H1 (cell line): ENCODE measurements around the gene SECISBP2. TPM values are rescaled to one million over a fixed set of nuclear protein-coding genes. Genes with fewer than 3 reads are reported as not detected.

Experiments
- CTCF ChIA-PET: fragments of 300-600 bp; sonication (Branson Sonifier 250); formaldehyde crosslinking; loops from one replicate; lab custom pipeline; 2021; ENCODE audit not compliant: partially characterized antibody; lab: Charles Lee
- POLR2A ChIA-PET: fragments of 300-600 bp; sonication (Branson Sonifier 250); formaldehyde crosslinking; loops from one replicate; lab custom pipeline; 2021; ENCODE audit warnings: inconsistent platforms; ENCODE audit not compliant: partially characterized antibody; lab: Charles Lee
- DNase-seq, 2 experiments: peaks; one replicate each; pipeline versions ENCODE4 v3.0.0 to v3.0.0-alpha.2; 2010 to 2022; ENCODE audit warnings: low spot score in 2 of 2, low read depth in 1 of 2, mixed read lengths in 1 of 2
- FAIRE-seq: peaks from 2 replicates; lab custom pipeline; 2011; peaks lifted over from hg19 to GRCh38; lab: Jason Lieb, UNC
- H2AFZ ChIP-seq: 2 replicates; pipeline ENCODE4 v1.8.1; 2012; ENCODE audit warnings: low read length, inconsistent platforms
- H2AK5ac ChIP-seq: 2 replicates; pipeline ENCODE4 v1.6.1; 2013; ENCODE audit warnings: low read depth, low read length
- H2BK120ac ChIP-seq: replicated peaks from 2 replicates; pipeline ENCODE3; 2013; ENCODE audit warnings: low read depth, low read length, inconsistent platforms
- H2BK12ac ChIP-seq: 2 replicates; pipeline ENCODE4 v1.6.1; 2013; ENCODE audit warnings: low read depth, low read length
- H2BK15ac ChIP-seq: 2 replicates; pipeline ENCODE4 v1.6.1; 2013; ENCODE audit warnings: low read length
- H2BK20ac ChIP-seq: 2 replicates; pipeline ENCODE4 v1.6.1; 2013; ENCODE audit warnings: low read length
- H2BK5ac ChIP-seq: 2 replicates; pipeline ENCODE4 v1.6.1; 2013; ENCODE audit warnings: low read depth, low read length
- H3K14ac ChIP-seq: 2 replicates; pipeline ENCODE4 v1.6.1; 2013; ENCODE audit warnings: inconsistent platforms; ENCODE audit not compliant: insufficient read length
- H3K18ac ChIP-seq: 2 replicates; pipeline ENCODE4 v1.6.1; 2013; ENCODE audit warnings: low read length; ENCODE audit errors: extremely low read depth
- H3K23ac ChIP-seq: 2 replicates; pipeline ENCODE4 v1.6.1; 2013; ENCODE audit warnings: inconsistent platforms; ENCODE audit not compliant: insufficient read length
- H3K23me2 ChIP-seq: 2 replicates; pipeline ENCODE4 v1.6.1; 2013; ENCODE audit warnings: low read depth, low read length
- H3K27ac ChIP-seq: 2 replicates; pipeline ENCODE4 v1.6.1; 2011; ENCODE audit warnings: low read depth, low read length, inconsistent platforms
- H3K27me3 ChIP-seq, 4 experiments: replicated peaks in 1 of 4; 1 replicate in 1 of 4; 2 replicates in 3 of 4; pipeline versions ENCODE4 v1.6.1 to v1.8.1; 2011 to 2013; ENCODE audit warnings: low read length in 3 of 4, mild to moderate bottlenecking in 3 of 4, inconsistent platforms in 2 of 4, mixed read lengths in 2 of 4, moderate library complexity in 1 of 4; ENCODE audit not compliant: control insufficient read depth in 3 of 4, insufficient read depth in 3 of 4; ENCODE audit errors: extremely low read depth in 1 of 4
- H3K36me3 ChIP-seq, 4 experiments: 2 replicates each; pipeline versions ENCODE4 v1.6.1 to v1.8.1; 2011 to 2013; ENCODE audit warnings: mild to moderate bottlenecking in 4 of 4, low read length in 3 of 4, moderate library complexity in 2 of 4, control low read depth in 1 of 4, inconsistent platforms in 1 of 4; ENCODE audit not compliant: insufficient read depth in 4 of 4, control insufficient read depth in 2 of 4
- H3K4ac ChIP-seq: replicated peaks from 2 replicates; pipeline ENCODE3; 2013; ENCODE audit warnings: low read length, low read depth, mixed read lengths, inconsistent platforms; ENCODE audit not compliant: insufficient read length
- H3K4me1 ChIP-seq, 4 experiments: replicated peaks in 1 of 4; 1 replicate in 1 of 4; 2 replicates in 3 of 4; pipeline versions ENCODE4 v1.6.1 to v1.8.1; 2011 to 2013; ENCODE audit warnings: low read length in 3 of 4, inconsistent platforms in 2 of 4, mixed read lengths in 1 of 4; ENCODE audit not compliant: insufficient read depth in 4 of 4, control insufficient read depth in 3 of 4
- H3K4me2 ChIP-seq, 2 experiments: 2 replicates each; pipeline versions ENCODE4 v1.6.1 to v1.8.1; 2011 to 2013; ENCODE audit warnings: low read depth in 2 of 2, low read length in 2 of 2, control low read depth in 1 of 2, inconsistent platforms in 1 of 2, mild to moderate bottlenecking in 1 of 2; ENCODE audit not compliant: insufficient read depth in 1 of 2
- H3K4me3 ChIP-seq, 4 experiments: fragments of 200-600, 300-600 bp in 1 of 4; sonication (generic), shearing (Covaris generic), sonication (Bioruptor Twin) in 1 of 4; 2 replicates each; pipeline versions ENCODE4 v1.5.1 to v1.8.1; 2011 to 2016; ENCODE audit warnings: low read length in 4 of 4, low read depth in 3 of 4, control low read depth in 2 of 4, inconsistent platforms in 2 of 4, mild to moderate bottlenecking in 2 of 4, mixed read lengths in 1 of 4, moderate library complexity in 1 of 4; ENCODE audit not compliant: insufficient read depth in 2 of 4; ENCODE audit errors: extremely low read depth in 1 of 4
- H3K56ac ChIP-seq: replicated peaks from 2 replicates; pipeline ENCODE3; 2013; ENCODE audit warnings: low read depth, mild to moderate bottlenecking, mixed read lengths, low read length, inconsistent platforms; ENCODE audit not compliant: insufficient read length
- H3K79me1 ChIP-seq: 2 replicates; pipeline ENCODE4 v1.6.1; 2013; ENCODE audit warnings: low read depth, low read length, control low read depth
- H3K79me2 ChIP-seq, 2 experiments: 2 replicates each; pipeline versions ENCODE4 v1.6.1 to v1.8.1; 2012 to 2013; ENCODE audit warnings: low read length in 2 of 2, mild to moderate bottlenecking in 2 of 2, inconsistent platforms in 1 of 2; ENCODE audit not compliant: insufficient read depth in 2 of 2, control insufficient read depth in 1 of 2
- H3K9ac ChIP-seq, 4 experiments: replicated peaks in 1 of 4; 1 replicate in 1 of 4; 2 replicates in 3 of 4; pipeline versions ENCODE4 v1.6.1 to v1.8.1; 2011 to 2013; ENCODE audit warnings: low read depth in 3 of 4, low read length in 3 of 4, control low read depth in 2 of 4, mild to moderate bottlenecking in 2 of 4, moderate library complexity in 2 of 4, inconsistent platforms in 1 of 4; ENCODE audit errors: extremely low read depth in 1 of 4
- H3K9me3 ChIP-seq, 2 experiments: 2 replicates each; pipeline versions ENCODE4 v1.6.1 to v1.8.1; 2012 to 2013; ENCODE audit warnings: mild to moderate bottlenecking in 2 of 2, moderate library complexity in 2 of 2, control low read depth in 1 of 2, inconsistent platforms in 1 of 2, low read depth in 1 of 2, low read length in 1 of 2, mixed read lengths in 1 of 2; ENCODE audit not compliant: insufficient read depth in 2 of 2
- H4K20me1 ChIP-seq, 2 experiments: replicated peaks in 1 of 2; 2 replicates each; pipeline versions ENCODE3 to v1.8.1; 2011 to 2013; ENCODE audit warnings: inconsistent platforms in 2 of 2, low read length in 2 of 2, mild to moderate bottlenecking in 1 of 2; ENCODE audit not compliant: insufficient read depth in 2 of 2, control insufficient read depth in 1 of 2
- H4K5ac ChIP-seq: 2 replicates; pipeline ENCODE4 v1.6.1; 2013; ENCODE audit warnings: low read length, low read depth, mixed read lengths, inconsistent platforms; ENCODE audit not compliant: insufficient read length
- H4K8ac ChIP-seq: 2 replicates; pipeline ENCODE4 v1.8.0; 2013; ENCODE audit warnings: mild to moderate bottlenecking, moderate library complexity, low read length, inconsistent platforms; ENCODE audit not compliant: insufficient read depth; ENCODE audit errors: extremely low read depth
- H4K91ac ChIP-seq: replicated peaks from 2 replicates; pipeline ENCODE3; 2013; ENCODE audit warnings: low read length, mixed read lengths, inconsistent platforms; ENCODE audit not compliant: insufficient read length
- GABPA ChIP-seq: IDR thresholded peaks from 2 replicates; pipeline ENCODE4 v1.6.1; 2011; ENCODE audit warnings: mild to moderate bottlenecking, low read length, moderate library complexity, borderline replicate concordance; ENCODE audit not compliant: insufficient read depth
- MAFK ChIP-seq: IDR thresholded peaks from 2 replicates; pipeline ENCODE4 v1.6.1; 2012; ENCODE audit warnings: low read depth, mild to moderate bottlenecking, improper control_type of control experiment, low read length
- SIN3A ChIP-seq, 2 experiments: IDR thresholded peaks in 1 of 2; conservative IDR thresholded peaks in 1 of 2; 2 replicates each; pipeline ENCODE4 v1.6.1; 2011 to 2012; ENCODE audit warnings: low read length in 2 of 2, improper control_type of control experiment in 1 of 2, low read depth in 1 of 2, mild to moderate bottlenecking in 1 of 2
- SP2 ChIP-seq: IDR thresholded peaks from 2 replicates; pipeline ENCODE4 v1.6.1; 2012; ENCODE audit warnings: mild to moderate bottlenecking, low read length, inconsistent platforms
- TEAD4 ChIP-seq: IDR thresholded peaks from 2 replicates; pipeline ENCODE4 v1.6.1; 2012; ENCODE audit warnings: low read depth, low read length, inconsistent platforms, mixed read lengths
- WGBS, 2 experiments: shearing (Covaris generic) in 1 of 2; methylation state at CpG; one replicate each; pipeline versions ENCODE4 v1.1.6 to v1.1.7; 2013 to 2015; ENCODE audit warnings: low lambda C conversion rate in 2 of 2, mixed read lengths in 2 of 2, inconsistent platforms in 1 of 2, low coverage in 1 of 2, missing lambda C conversion rate in 1 of 2; ENCODE audit not compliant: insufficient replicate concordance in 2 of 2, insufficient coverage in 1 of 2, insufficient read length in 1 of 2; ENCODE audit errors: extremely low coverage in 1 of 2, missing lambda C conversion rate in 1 of 2; 5-methylcytosine and 5-hydroxymethylcytosine counted together
- polyA plus RNA-seq, 7 experiments: library from polyadenylated mRNA; depleted of rRNA in 3 of 7; stranded (reverse) in 5 of 7; unstranded in 2 of 7; fragments of >200 nt in 5 of 7; fragments of 200-250 nt in 2 of 7; gene quantifications; 1 replicate in 5 of 7; 2 replicates in 1 of 7; 4 replicates in 1 of 7; pipeline versions ENCODE4 v1.2.1 to v1.2.3, GENCODE V29; 2011 to 2013; ENCODE audit warnings: missing spikeins in 2 of 7, mixed read lengths in 2 of 7
- total RNA-seq: library from RNA; stranded (reverse); fragmentation: NEBNext Ultra II Directional; extraction: Animal tissue kit (Norgen Biotek cat#: 25700); gene quantifications from 2 replicates; pipeline ENCODE4 v1.2.1, GENCODE V29; 2021
- TF ChIP-seq, protein P1 (sequence below): IDR thresholded peaks from 2 replicates; pipeline ENCODE4 v1.6.1; 2012; ENCODE audit warnings: low read length, inconsistent platforms
- TF ChIP-seq, protein P2 (sequence below): IDR thresholded peaks from 2 replicates; pipeline ENCODE4 v1.6.1; 2011; ENCODE audit warnings: low read length, improper control_type of control experiment

The SECISBP2 gene
- total and polyA plus RNA-seq, 2 of the 8 experiments (the other 6 are each of a cell fraction or from before 2014, with no cell fraction given): 39.0 to 61.7 TPM

- peaks cover 0 to 7% (median 4%) of the 10 kb centered on the region in 4 experiments; a peak in 5 of 7 replicates for H3K4me1 ChIP-seq
- H3K18ac ChIP-seq: peak overlapping the region; percentile 91; the same call in 1 of the 2 replicates
- H3K27me3 ChIP-seq: no peaks in the 10 kb centered on the region
- no peak overlapping the region for H2BK20ac ChIP-seq
- peaks cover 40 to 62% of the 10 kb centered on the region in 2 experiments for H3K79me2 ChIP-seq
- DNase-seq: no peak
- peak overlapping the region; percentile 58 to 67 for H3K4me2 ChIP-seq
- H3K23ac ChIP-seq: no peak overlapping the region
- peak overlapping the region; percentile 85 to 94 (median 92) for H3K9ac ChIP-seq
- H3K4me3 ChIP-seq: peak overlapping the region; percentile 91 to 100 (median 98)
- peak overlapping the region; percentile 57 for H3K4ac ChIP-seq
- WGBS, 2 experiments: 2% methylated on average over 34 of the region's 54 CpGs; no CpG with 5 or more reads in 1 of the 2 experiments
- H2BK120ac ChIP-seq: no peak overlapping the region
- H3K9me3 ChIP-seq: no peaks in the 10 kb centered on the region
- peak overlapping the region; percentile 87 for H2BK5ac ChIP-seq
- H4K5ac ChIP-seq: peak overlapping the region; percentile 93
- peak overlapping the region; percentile 97 for H4K8ac ChIP-seq
- peaks cover 5 to 46% (median 15%) of the 10 kb centered on the region in 4 experiments; a peak in 6 of 8 replicates for H3K36me3 ChIP-seq
- peak overlapping the region; percentile 95 for H3K56ac ChIP-seq
- H3K27ac ChIP-seq: peak overlapping the region; percentile 86
- H4K91ac ChIP-seq: peak overlapping the region; percentile 96
- peaks cover 15 to 24% of the 10 kb centered on the region in 2 experiments for H4K20me1 ChIP-seq
- H2BK15ac ChIP-seq: no peak overlapping the region
- peaks cover 3% of the 10 kb centered on the region; the same call in 1 of the 2 replicates for H3K79me1 ChIP-seq
- no peak overlapping the region for H2AFZ ChIP-seq
- ChIA-PET CTCF (no interaction called here), POLR2A (interaction anchor here (0.7 to 2.5 kb wide), 13 partner anchors 8 to 301 kb away, joined by 3 to 33 read pairs (median 3); partner anchors contain the start of genes SECISBP2 and SHC3)
- FAIRE-seq: no peak
- 0 out of 2 replicates have a peak, but pooled peaks cover 2% of the 10 kb centered on the region for H3K23me2 ChIP-seq
- H2AK5ac ChIP-seq: no peak overlapping the region
- no peak overlapping the region for H3K14ac ChIP-seq
- H2BK12ac ChIP-seq: no peak overlapping the region
- TF ChIP-seq TEAD4 (no peak), SIN3A (conservative IDR thresholded peaks at IDR 0.05 in 1 of 2, IDR thresholded peaks at IDR 0.05 in 1 of 2; ENCODE audit: low read depth in 1 of 2, low read length in 2 of 2) (0 out of 4 replicates have a peak, but pooled peaks of 1 of the 2 experiments have one; percentile 40), SP2 (no peak), GABPA (no peak), MAFK (no peak)
- TF ChIP-seq, protein P1, sequence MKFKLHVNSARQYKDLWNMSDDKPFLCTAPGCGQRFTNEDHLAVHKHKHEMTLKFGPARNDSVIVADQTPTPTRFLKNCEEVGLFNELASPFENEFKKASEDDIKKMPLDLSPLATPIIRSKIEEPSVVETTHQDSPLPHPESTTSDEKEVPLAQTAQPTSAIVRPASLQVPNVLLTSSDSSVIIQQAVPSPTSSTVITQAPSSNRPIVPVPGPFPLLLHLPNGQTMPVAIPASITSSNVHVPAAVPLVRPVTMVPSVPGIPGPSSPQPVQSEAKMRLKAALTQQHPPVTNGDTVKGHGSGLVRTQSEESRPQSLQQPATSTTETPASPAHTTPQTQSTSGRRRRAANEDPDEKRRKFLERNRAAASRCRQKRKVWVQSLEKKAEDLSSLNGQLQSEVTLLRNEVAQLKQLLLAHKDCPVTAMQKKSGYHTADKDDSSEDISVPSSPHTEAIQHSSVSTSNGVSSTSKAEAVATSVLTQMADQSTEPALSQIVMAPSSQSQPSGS: no peak
- TF ChIP-seq, protein P2, sequence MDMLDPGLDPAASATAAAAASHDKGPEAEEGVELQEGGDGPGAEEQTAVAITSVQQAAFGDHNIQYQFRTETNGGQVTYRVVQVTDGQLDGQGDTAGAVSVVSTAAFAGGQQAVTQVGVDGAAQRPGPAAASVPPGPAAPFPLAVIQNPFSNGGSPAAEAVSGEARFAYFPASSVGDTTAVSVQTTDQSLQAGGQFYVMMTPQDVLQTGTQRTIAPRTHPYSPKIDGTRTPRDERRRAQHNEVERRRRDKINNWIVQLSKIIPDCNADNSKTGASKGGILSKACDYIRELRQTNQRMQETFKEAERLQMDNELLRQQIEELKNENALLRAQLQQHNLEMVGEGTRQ: no peak
Measured at GRCh38 chr9:89311346-89312221, 6.7 kb upstream of the SECISBP2 start.
